ENCODE results near the gene HMGN1. TPM values are rescaled to one million over a fixed set of nuclear protein-coding genes. Genes with fewer than 3 reads are reported as not detected.

Gene HMGN1
- total RNA-seq, 1 donor from 2014 or later, result 409 TPM

DNA sequence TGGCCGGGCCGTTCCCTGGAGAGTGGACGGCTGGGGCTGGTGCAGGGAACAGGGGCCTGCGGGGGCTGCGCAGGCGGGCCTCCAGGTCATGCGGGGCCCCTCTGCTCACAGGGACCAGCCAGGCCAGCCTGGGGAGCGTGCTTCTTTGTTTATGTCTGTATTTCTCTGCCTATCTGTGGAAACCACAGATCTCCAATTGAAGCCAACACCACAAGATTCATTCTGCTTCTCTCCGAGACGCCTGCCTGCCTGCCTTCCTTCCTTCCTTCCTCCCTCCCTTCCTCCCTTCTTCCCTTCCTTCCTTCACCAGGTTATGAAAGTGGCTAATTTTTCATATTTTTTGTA is 39.9 kb upstream of the HMGN1 start:
- TF ChIP-seq, protein P1, sequence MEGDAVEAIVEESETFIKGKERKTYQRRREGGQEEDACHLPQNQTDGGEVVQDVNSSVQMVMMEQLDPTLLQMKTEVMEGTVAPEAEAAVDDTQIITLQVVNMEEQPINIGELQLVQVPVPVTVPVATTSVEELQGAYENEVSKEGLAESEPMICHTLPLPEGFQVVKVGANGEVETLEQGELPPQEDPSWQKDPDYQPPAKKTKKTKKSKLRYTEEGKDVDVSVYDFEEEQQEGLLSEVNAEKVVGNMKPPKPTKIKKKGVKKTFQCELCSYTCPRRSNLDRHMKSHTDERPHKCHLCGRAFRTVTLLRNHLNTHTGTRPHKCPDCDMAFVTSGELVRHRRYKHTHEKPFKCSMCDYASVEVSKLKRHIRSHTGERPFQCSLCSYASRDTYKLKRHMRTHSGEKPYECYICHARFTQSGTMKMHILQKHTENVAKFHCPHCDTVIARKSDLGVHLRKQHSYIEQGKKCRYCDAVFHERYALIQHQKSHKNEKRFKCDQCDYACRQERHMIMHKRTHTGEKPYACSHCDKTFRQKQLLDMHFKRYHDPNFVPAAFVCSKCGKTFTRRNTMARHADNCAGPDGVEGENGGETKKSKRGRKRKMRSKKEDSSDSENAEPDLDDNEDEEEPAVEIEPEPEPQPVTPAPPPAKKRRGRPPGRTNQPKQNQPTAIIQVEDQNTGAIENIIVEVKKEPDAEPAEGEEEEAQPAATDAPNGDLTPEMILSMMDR (IDR thresholded peaks at IDR 0.05; ENCODE audit: unreplicated experiment), result no peak
- Mint-ChIP-seq H3K27ac (ENCODE audit: unreplicated experiment) (peak overlapping the region; percentile 64), H3K27me3 (ENCODE audit: unreplicated experiment) (peaks cover 8% of the 10 kb centered on the region), H3K36me3 (ENCODE audit: low read depth, unreplicated experiment) (peaks cover 35% of the 10 kb centered on the region), H3K4me3 (ENCODE audit: unreplicated experiment) (peak overlapping the region; percentile 52), H3K9me3 (ENCODE audit: unreplicated experiment) (no peaks in the 10 kb centered on the region), H3K4me1 (ENCODE audit: unreplicated experiment) (peaks cover 8% of the 10 kb centered on the region)
- DNase-seq (ENCODE audit: low spot score), result no peak

DNA sequence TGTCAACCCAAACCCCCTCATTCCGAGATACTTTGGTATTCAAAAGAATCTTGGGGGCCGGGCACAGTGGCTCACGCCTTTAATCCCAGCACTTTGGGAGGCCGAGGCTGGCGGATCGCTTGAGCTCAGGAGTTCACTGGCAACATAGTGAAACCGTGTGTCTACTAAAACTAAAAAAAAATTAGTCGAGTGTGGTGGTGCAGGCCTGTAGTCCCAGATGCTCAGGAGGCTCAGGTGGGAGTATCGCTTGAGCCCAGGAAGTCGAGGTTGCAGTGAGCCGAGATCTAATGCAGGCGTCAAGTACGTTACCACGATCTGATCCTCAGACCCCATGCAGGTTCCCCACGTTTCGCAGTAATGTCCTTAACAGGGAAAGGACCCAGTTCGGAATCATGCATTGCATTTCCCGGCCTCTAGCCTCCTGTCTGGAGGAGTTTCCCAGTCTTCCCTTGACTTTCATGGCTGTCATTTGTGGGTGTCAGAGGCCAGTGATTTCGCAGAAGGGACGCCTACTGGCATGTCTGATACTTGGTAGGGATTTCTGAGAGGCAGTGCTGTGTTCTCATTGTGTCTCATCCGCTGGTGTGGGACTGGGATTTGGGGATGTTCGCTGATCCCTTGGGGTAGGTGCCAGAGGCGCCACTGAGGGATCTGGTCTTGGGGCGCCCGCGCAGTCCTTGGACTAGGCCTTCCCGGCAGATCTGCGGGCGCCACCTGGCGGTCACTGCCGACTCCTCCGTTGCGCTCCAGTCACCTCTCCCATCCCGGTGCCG is 39.3 kb upstream of the HMGN1 start:
- H3K27ac Mint-ChIP-seq (ENCODE audit: unreplicated experiment), result no peak overlapping the region

DNA sequence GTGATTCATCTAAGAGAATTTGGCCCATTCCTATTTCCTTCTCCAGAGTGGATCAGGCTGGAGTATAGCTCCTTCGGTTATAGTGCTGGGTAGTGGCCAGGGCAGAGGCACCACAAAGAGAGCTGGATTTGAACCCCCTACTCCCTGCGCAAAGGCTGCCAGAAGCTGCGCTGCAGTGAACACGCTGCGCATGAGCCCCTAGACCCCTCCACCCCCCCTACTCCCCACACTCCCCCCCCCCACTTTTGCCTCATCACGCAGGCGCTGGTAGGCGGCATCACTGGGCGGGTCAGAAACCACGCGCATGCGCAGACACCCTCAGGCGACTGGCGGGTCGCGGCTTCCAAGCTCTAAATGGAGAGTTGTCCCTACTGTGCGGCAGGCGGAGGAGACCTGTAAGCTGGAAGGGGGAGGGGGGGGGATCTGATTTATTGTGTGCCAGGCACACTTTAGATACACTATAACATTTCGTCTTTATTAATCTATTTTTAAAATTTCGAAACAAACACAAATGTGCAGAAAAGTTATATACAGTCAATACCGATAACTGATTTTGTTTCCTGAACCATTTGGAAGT is 38.7 kb upstream of the HMGN1 start:
- peaks cover 8% of the 10 kb centered on the region for H3K27me3 Mint-ChIP-seq (ENCODE audit: unreplicated experiment)
- no peaks in the 10 kb centered on the region for H3K9me3 Mint-ChIP-seq (ENCODE audit: unreplicated experiment)
- H3K36me3 Mint-ChIP-seq (ENCODE audit: low read depth, unreplicated experiment), result peaks cover 28% of the 10 kb centered on the region
- H3K4me3 Mint-ChIP-seq (ENCODE audit: unreplicated experiment), result peak overlapping the region; percentile 74
- peak; percentile 95 for DNase-seq (ENCODE audit: low spot score)
- TF ChIP-seq, protein P1 (IDR thresholded peaks at IDR 0.05; ENCODE audit: unreplicated experiment), result no peak
- H3K27ac Mint-ChIP-seq (ENCODE audit: unreplicated experiment), result no peak overlapping the region
- peaks cover 8% of the 10 kb centered on the region for H3K4me1 Mint-ChIP-seq (ENCODE audit: unreplicated experiment)

More for the DNA sequence above, 39.3 kb upstream of the HMGN1 start:
- Mint-ChIP-seq H3K27me3 (ENCODE audit: unreplicated experiment) (peaks cover 8% of the 10 kb centered on the region), H3K4me1 (ENCODE audit: unreplicated experiment) (peaks cover 8% of the 10 kb centered on the region), H3K4me3 (ENCODE audit: unreplicated experiment) (peak overlapping the region; percentile 74), H3K9me3 (ENCODE audit: unreplicated experiment) (no peaks in the 10 kb centered on the region), H3K36me3 (ENCODE audit: low read depth, unreplicated experiment) (peaks cover 33% of the 10 kb centered on the region)
- peak; percentile 97 for DNase-seq (ENCODE audit: low spot score)
- TF ChIP-seq, protein P1 (IDR thresholded peaks at IDR 0.05; ENCODE audit: unreplicated experiment), result peak; percentile 90

DNA sequence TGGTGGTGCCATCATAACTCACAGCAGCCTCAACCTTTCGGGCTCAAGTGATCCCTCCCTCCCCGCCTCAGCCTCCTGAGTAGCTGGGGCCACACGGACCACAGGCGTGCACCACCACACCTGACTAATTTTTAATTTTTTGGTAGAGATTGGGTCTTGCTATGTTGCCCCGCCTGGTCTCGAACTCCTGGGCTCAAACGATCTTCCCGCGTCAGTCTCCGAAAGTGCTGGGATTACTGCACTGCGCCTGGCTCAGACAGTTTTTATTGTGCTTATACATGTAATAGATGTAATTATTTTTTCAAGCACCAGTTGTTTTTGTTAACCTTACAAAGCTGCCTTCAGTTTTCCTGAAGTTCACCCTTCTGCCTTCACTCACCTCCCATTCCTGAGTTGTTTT is 38.0 kb upstream of the HMGN1 start:
- peaks cover 8% of the 10 kb centered on the region for H3K27me3 Mint-ChIP-seq (ENCODE audit: unreplicated experiment)
- H3K9me3 Mint-ChIP-seq (ENCODE audit: unreplicated experiment), result no peaks in the 10 kb centered on the region
- TF ChIP-seq, protein P1 (IDR thresholded peaks at IDR 0.05; ENCODE audit: unreplicated experiment), result no peak
- no peak for DNase-seq (ENCODE audit: low spot score)
- peaks cover 11% of the 10 kb centered on the region for H3K4me1 Mint-ChIP-seq (ENCODE audit: unreplicated experiment)
- H3K4me3 Mint-ChIP-seq (ENCODE audit: unreplicated experiment), result peak overlapping the region; percentile 67
- no peak overlapping the region for H3K27ac Mint-ChIP-seq (ENCODE audit: unreplicated experiment)
- H3K36me3 Mint-ChIP-seq (ENCODE audit: low read depth, unreplicated experiment), result peaks cover 27% of the 10 kb centered on the region

DNA sequence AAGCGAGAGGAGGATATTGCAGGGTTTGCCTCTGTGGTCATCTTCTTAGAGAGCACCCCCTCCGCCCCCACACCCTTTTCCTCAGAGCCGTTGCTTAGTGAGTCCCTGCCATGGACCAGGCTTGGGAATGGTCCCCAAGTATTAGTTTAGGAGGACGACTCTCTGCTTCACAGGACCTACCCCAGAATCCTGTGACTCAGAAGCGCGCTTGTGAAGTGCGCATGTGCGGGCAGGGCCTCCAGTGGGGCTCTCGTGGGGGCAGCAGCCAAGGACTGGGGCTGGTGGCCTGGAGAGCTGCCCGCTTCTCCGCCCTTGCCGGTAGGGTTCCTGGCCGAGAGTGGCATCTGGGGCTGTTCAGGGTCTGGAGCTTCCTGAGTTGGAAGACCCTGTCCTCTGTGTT is 37.3 kb upstream of the HMGN1 start:
- Mint-ChIP-seq H3K9me3 (ENCODE audit: unreplicated experiment) (no peaks in the 10 kb centered on the region), H3K4me3 (ENCODE audit: unreplicated experiment) (no peak overlapping the region), H3K27me3 (ENCODE audit: unreplicated experiment) (peaks cover 6% of the 10 kb centered on the region), H3K27ac (ENCODE audit: unreplicated experiment) (peak overlapping the region; percentile 57), H3K36me3 (ENCODE audit: low read depth, unreplicated experiment) (peaks cover 20% of the 10 kb centered on the region), H3K4me1 (ENCODE audit: unreplicated experiment) (peaks cover 14% of the 10 kb centered on the region)
- TF ChIP-seq, protein P1 (IDR thresholded peaks at IDR 0.05; ENCODE audit: unreplicated experiment), result no peak
- DNase-seq (ENCODE audit: low spot score), result no peak
